Measurements from ENCODE around the gene ATG4D.

Gene ATG4D

DNA sequence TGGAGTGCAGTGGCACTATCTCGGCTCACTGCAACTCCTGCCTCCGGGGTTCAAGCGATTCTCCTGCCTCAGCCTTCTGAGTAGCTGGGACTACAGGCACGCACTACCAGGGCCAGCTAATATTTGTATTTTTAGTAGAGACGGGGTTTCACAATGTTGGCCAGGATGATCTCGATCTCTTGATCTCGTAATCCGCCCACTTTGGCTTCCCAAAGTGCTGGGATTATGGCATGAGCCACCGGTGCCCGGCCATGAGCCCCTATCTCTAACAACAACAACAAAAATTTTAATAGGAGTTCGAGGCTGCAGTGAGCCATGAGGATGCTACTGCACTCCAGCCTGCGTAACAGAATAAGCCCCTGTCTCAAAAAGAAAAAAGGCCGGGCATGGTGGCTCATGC is 38.4 kb downstream of the ATG4D start:
- H3K27me3 ChIP-seq (ENCODE audit: insufficient read depth, low read length) = peaks cover 8% of the 10 kb centered on the region
- H3K4me3 ChIP-seq (ENCODE audit: low read length) = no peak overlapping the region
- H3K4me1 ChIP-seq (ENCODE audit: insufficient read depth, low read length) = peaks cover 2% of the 10 kb centered on the region
- no peaks in the 10 kb centered on the region for H3K36me3 ChIP-seq (ENCODE audit: insufficient read depth, low read length)
- H2AFZ ChIP-seq (ENCODE audit: low read depth, low read length) = no peak overlapping the region
- no peaks in the 10 kb centered on the region for H3K9me3 ChIP-seq (ENCODE audit: low read length)

DNA sequence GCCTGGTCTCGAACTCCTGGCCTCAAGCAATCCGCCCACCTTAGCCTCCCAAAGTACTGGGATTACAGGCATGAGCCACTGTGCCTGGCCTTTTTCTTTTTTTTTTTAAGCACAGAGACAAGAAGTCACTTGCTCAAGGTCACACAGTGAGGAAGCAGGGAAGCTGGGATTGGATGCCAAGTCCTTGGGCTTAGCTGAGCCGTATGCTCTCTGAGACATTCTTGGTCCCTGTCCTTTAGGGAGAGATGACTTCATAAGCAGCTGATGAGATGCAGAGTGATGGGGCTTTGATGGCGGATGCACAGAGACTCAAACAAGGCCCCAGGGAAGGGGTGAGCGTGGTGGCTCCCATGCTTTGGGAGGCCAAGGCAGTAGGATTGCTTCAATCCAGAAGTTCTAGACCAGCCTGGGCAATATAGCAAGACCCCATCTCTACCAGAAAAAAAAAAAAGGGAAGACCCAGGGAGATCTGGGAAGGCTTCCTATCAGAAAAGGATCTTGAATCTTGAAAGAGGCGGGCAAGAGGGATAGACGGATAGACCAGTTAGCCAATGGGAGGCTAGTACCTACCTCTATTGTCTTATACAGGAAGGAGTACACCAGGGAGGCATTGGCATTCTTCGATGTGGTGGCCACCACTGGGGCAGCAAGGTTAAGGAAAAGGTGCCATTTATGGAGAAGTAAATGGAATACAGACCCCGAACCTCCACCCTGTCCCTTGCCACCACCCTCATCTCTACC is 39.5 kb downstream of the ATG4D start:
- no peak overlapping the region for H3K4me3 ChIP-seq (ENCODE audit: low read length)
- no peaks in the 10 kb centered on the region for H3K9me3 ChIP-seq (ENCODE audit: low read length)
- peaks cover 2% of the 10 kb centered on the region for H3K4me1 ChIP-seq (ENCODE audit: insufficient read depth, low read length)
- H3K36me3 ChIP-seq (ENCODE audit: insufficient read depth, low read length) = no peaks in the 10 kb centered on the region
- H3K27me3 ChIP-seq (ENCODE audit: insufficient read depth, low read length) = peaks cover 16% of the 10 kb centered on the region
- H2AFZ ChIP-seq (ENCODE audit: low read depth, low read length) = no peak overlapping the region

DNA sequence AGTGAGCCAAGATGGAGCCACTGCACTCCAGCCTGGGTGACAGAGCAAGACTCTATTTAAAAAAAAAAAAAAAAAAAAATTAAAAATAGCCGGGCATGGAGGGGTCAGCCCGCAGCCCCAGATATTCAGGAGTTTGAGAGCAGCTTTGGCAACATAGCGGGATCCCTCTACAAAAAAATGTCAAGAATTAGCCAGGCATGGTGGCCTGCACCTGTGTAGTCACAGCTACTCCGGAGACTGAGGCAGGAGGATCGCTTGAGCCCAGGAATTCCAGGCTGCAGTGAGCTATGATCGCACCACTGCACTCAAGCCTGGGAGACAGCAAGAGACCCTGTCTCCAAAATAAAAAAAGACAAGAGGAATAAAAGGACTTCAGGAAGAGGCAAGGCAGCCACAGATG is 42.7 kb downstream of the ATG4D start:
- H3K36me3 ChIP-seq (ENCODE audit: insufficient read depth, low read length) = no peaks in the 10 kb centered on the region
- no peak overlapping the region for H2AFZ ChIP-seq (ENCODE audit: low read depth, low read length)
- peaks cover 19% of the 10 kb centered on the region for H3K27me3 ChIP-seq (ENCODE audit: insufficient read depth, low read length)
- H3K4me1 ChIP-seq (ENCODE audit: insufficient read depth, low read length) = no peaks in the 10 kb centered on the region
- H3K9me3 ChIP-seq (ENCODE audit: low read length) = no peaks in the 10 kb centered on the region
- no peak overlapping the region for H3K4me3 ChIP-seq (ENCODE audit: low read length)

DNA sequence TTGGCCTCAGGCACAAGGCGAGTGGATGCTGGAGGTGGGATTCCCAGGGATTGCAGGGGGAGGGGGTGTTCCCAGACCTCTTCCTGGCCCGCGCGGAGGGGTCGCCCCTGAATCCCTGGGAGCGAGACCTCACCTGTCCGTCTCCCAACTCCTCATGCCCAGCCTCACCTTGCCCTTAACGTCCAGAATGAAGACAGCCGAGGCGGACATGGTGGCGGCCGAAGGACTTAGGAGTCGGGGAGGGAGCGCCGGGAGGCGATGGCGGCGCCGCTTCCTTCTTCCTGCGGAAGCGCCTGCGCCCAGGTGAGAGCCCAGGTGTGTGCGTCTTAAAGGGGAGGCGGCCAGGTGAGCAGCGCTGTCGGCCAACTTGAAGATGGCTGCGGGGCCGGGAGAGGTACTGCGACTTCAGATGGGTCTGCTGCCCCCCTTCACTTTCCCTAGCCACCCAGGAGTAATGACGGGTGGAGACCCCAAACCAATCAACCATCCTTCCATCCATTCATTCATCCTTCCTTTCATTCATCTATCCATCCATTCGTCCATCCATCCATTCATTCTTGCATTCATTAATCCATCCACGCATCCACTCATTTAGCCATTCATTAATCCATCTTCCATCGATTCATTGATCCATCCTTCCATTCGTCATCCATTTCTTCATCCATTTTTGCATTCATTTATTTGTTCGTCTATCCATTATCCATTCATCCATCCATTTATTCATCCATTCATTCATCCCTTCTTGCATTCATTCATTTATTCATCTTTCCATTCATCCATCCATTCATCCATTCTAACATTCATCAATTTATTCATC is 43.5 kb downstream of the ATG4D start, which contains the start of gene AP1M2:
TSS of gene AP1M2 (minus strand) at position 291 of the 817 bp plus-strand sequence. CDS start at position 210, 81 bp downstream.
- Histone ChIP-seq H3K4me1 (ENCODE audit: insufficient read depth, low read length) (no peaks in the 10 kb centered on the region), H3K4me3 (ENCODE audit: low read length) (no peak within 1 kb of the TSS), H3K27me3 (ENCODE audit: insufficient read depth, low read length) (peaks cover 19% of the 10 kb centered on the region), H3K36me3 (ENCODE audit: insufficient read depth, low read length) (no peaks in the 10 kb centered on the region), H2AFZ (ENCODE audit: low read depth, low read length) (no peak within 1 kb of the TSS), H3K9me3 (ENCODE audit: low read length) (no peaks in the 10 kb centered on the region)

DNA sequence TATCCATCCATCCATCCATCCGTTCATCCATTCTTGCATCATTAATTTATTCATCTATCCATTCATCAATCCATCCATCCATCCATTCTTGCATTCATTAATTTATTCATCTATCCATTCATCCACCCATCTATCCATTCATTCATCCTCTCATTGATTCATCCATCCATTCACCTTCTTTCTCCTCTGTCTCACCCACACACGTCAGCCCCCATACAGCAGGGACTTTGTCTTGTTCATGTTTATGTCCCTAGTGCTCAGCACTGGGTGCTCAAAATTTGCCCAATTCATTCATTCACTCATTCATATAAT is 44.1 kb downstream of the ATG4D start:
- H3K36me3 ChIP-seq (ENCODE audit: insufficient read depth, low read length) = no peaks in the 10 kb centered on the region
- H3K27me3 ChIP-seq (ENCODE audit: insufficient read depth, low read length) = peaks cover 19% of the 10 kb centered on the region
- H2AFZ ChIP-seq (ENCODE audit: low read depth, low read length) = no peak overlapping the region
- no peaks in the 10 kb centered on the region for H3K9me3 ChIP-seq (ENCODE audit: low read length)
- no peak overlapping the region for H3K4me3 ChIP-seq (ENCODE audit: low read length)
- no peaks in the 10 kb centered on the region for H3K4me1 ChIP-seq (ENCODE audit: insufficient read depth, low read length)

DNA sequence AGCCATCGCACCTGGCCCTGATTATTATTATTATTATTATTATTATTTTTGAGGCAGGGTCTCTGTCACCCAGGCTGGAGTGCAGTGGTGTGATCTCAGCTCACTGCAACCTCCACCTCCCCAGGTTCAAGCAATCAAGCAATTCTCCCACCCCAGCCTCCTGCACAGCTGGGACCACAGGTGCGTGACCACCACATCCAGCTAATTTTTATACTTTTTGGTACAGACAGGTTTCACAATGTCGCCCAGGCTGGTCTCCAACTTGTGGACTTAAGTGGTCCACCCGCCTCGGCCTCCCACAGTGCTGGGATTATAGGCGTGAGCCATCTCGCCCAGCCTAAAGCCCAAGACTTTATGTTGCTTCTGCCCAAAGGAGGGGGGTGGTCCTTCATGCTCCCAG is 49.4 kb downstream of the ATG4D start:
- peaks cover 3% of the 10 kb centered on the region for H3K27me3 ChIP-seq (ENCODE audit: insufficient read depth, low read length)
- no peaks in the 10 kb centered on the region for H3K36me3 ChIP-seq (ENCODE audit: insufficient read depth, low read length)
- no peak overlapping the region for H3K4me3 ChIP-seq (ENCODE audit: low read length)
- H3K4me1 ChIP-seq (ENCODE audit: insufficient read depth, low read length) = no peaks in the 10 kb centered on the region
- H3K9me3 ChIP-seq (ENCODE audit: low read length) = no peaks in the 10 kb centered on the region
- no peak overlapping the region for H2AFZ ChIP-seq (ENCODE audit: low read depth, low read length)

DNA sequence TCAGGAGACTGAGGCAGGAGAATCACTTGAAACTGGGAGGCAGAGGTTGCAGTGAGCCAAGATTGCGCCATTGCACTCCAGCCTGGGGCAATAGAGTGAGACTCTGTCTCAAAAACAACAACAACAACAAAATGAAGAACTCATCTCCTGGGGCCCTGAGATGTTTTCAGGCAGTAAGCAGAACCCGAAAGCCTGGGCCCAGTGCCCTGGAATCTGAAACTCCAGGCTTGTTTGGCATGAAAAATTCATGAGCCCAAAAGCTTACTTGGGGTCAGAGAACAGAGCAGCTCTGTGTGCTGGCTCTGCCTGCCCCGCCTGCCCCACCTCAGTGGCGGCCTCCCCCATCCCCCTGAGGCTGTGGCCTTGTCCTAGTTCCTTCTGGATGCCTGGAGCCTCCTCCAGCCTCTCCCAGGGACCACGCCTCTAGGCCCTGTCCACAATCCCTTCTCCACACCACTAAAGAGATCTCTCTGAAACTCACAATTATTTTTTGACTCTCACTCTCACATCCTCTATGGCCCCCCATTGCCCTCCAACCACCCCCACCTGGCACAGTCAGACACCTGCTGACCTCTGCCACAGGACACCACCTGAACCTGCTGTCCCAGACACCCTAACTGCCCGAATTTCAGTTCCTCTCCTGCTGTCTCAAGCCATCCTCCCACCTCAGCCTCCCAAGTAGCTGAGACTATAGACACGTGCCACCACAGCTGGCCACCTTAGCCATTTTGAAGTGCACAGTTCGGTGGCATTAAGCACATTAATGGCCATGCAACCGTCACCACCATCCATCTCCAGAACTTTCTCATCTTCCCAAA is 50.3 kb downstream of the ATG4D start:
- Histone ChIP-seq H3K9me3 (ENCODE audit: low read length) (no peaks in the 10 kb centered on the region), H3K27me3 (ENCODE audit: insufficient read depth, low read length) (peaks cover 3% of the 10 kb centered on the region), H3K4me1 (ENCODE audit: insufficient read depth, low read length) (no peaks in the 10 kb centered on the region), H3K4me3 (ENCODE audit: low read length) (no peak overlapping the region), H3K36me3 (ENCODE audit: insufficient read depth, low read length) (no peaks in the 10 kb centered on the region), H2AFZ (ENCODE audit: low read depth, low read length) (no peak overlapping the region)

DNA sequence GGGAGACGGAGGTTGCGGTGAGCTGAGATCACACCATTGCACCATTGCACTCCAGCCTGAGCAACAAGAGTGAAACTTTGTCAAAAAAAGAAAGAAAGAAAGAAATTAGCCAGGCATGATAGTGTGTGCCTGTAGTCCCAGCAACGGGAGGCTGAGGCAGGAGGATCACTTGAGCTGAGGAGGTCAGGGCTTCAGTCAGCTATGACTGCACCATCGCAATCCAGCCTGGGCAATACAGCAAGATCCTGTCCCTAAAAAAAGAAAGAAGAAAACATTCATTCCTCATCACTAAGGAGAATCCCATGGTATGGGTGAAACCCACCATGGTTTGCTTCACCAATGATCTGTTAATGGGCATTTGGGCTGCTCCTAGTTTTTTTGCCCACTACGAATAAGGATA is 56.4 kb downstream of the ATG4D start:
- Histone ChIP-seq H3K4me1 (ENCODE audit: insufficient read depth, low read length) (peaks cover 10% of the 10 kb centered on the region), H3K4me3 (ENCODE audit: low read length) (no peak overlapping the region), H2AFZ (ENCODE audit: low read depth, low read length) (no peak overlapping the region), H3K9me3 (ENCODE audit: low read length) (no peaks in the 10 kb centered on the region), H3K27me3 (ENCODE audit: insufficient read depth, low read length) (no peaks in the 10 kb centered on the region), H3K36me3 (ENCODE audit: insufficient read depth, low read length) (no peaks in the 10 kb centered on the region)

DNA sequence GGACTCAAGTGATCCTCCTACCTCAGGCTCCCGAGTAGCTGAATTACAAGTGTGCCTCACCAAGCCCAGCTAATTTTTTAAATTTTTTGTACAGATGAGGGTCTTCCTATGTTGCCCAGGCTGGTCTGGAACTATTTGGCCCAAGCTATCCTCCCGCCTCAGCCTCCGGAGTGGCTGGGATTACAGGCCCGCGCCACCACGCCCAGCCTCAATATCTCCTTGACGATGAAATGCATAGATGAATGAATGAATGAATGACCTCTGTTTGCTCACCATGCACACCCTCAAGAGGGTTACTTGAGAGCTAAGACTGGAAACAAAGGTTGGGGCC is 58.3 kb downstream of the ATG4D start:
- Histone ChIP-seq H3K36me3 (ENCODE audit: insufficient read depth, low read length) (no peaks in the 10 kb centered on the region), H2AFZ (ENCODE audit: low read depth, low read length) (peak overlapping the region; percentile 68), H3K27me3 (ENCODE audit: insufficient read depth, low read length) (no peaks in the 10 kb centered on the region), H3K4me3 (ENCODE audit: low read length) (peak overlapping the region; percentile 58), H3K4me1 (ENCODE audit: insufficient read depth, low read length) (peaks cover 10% of the 10 kb centered on the region), H3K9me3 (ENCODE audit: low read length) (no peaks in the 10 kb centered on the region)

DNA sequence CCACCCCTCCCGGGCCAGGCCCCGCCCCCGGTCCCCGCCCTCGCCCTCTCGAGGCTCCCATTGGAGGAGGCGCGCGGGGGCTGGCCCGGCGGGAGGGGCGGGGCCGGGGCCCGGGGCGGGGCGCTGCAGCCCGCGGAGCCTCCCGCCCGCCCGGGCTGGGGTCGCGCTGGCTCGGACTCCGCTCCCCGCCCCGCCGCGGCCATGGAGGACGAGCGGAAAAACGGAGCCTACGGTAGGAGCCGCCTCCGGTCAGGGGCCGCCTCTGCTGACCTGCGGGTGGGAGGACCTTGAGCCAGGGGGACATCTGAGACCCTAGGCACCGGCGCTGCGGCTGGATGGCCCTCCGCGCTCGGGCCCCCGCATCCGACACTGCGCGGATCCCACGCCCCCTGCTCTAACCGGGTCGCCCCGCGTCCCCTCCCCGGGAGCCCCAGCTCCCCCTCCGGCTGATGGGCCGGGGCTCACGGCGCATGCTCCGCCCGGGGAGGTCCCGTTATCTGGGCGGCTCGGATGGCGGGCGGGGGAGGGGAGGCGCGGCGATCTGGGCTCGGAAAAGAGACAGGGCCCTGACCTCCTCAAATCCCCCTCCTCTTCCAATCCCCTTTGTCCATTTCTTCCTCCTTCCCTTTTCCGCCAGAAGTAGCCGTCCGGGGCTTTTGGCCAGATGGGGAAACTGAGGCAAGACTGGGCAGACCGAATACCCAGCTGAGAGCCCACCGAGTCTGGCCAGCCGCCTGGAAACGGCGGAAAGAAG is 58.8 kb downstream of the ATG4D start:
- peak overlapping the region; percentile 75 for H2AFZ ChIP-seq (ENCODE audit: low read depth, low read length)
- H3K27me3 ChIP-seq (ENCODE audit: insufficient read depth, low read length) = no peaks in the 10 kb centered on the region
- H3K9me3 ChIP-seq (ENCODE audit: low read length) = no peaks in the 10 kb centered on the region
- H3K4me1 ChIP-seq (ENCODE audit: insufficient read depth, low read length) = peaks cover 10% of the 10 kb centered on the region
- H3K4me3 ChIP-seq (ENCODE audit: low read length) = peak overlapping the region; percentile 93
- no peaks in the 10 kb centered on the region for H3K36me3 ChIP-seq (ENCODE audit: insufficient read depth, low read length)
